ENCODE measurements around the gene OSBPL7.
A peak's percentile ranks its signal among the peaks of the same experiment; 100 is the strongest.
"Not testable (repeated sequence)": the region's sequence is repeated elsewhere in the genome, so short reads cannot be mapped to it uniquely, and the experiment has no call there.

The OSBPL7 gene

GRCh38 chr17:47804461-47804860 lies 17.1 kb downstream of the OSBPL7 start:
- no peak for DNase-seq

GRCh38 chr17:47803751-47804150 lies 17.8 kb downstream of the OSBPL7 start:
- DNase-seq, result no peak

GRCh38 chr17:47803201-47803600 lies 18.4 kb downstream of the OSBPL7 start:
- no peak for DNase-seq

GRCh38 chr17:47802341-47803022 lies 19.1 kb downstream of the OSBPL7 start:
- DNase-seq, result peak; percentile 33

GRCh38 chr17:47801906-47802305 lies 19.7 kb downstream of the OSBPL7 start:
- DNase-seq, result no peak

- DNase-seq, result no peak
Observed at GRCh38 chr17:47801176-47801765, 20.3 kb downstream of the OSBPL7 start.

GRCh38 chr17:47800686-47801085 lies 20.9 kb downstream of the OSBPL7 start:
- DNase-seq, result no peak

GRCh38 chr17:47797797-47798196 lies 23.8 kb downstream of the OSBPL7 start:
- no peak for DNase-seq

- no peak for DNase-seq
Observed at GRCh38 chr17:47792979-47793378, 28.6 kb downstream of the OSBPL7 start.

- DNase-seq, result no peak
Observed at GRCh38 chr17:47792457-47792856, 29.1 kb downstream of the OSBPL7 start.

- no peak for DNase-seq
Observed at GRCh38 chr17:47791025-47791424, 30.6 kb downstream of the OSBPL7 start.

GRCh38 chr17:47789611-47790561 lies 31.7 kb downstream of the OSBPL7 start:
- DNase-seq, result peak; percentile 19

GRCh38 chr17:47785538-47786123 lies 36.0 kb downstream of the OSBPL7 start:
- peak; percentile 44 for DNase-seq

- DNase-seq, result no peak
Observed at GRCh38 chr17:47781397-47781796, 40.2 kb downstream of the OSBPL7 start.

GRCh38 chr17:47778184-47778635 lies 43.4 kb downstream of the OSBPL7 start:
- DNase-seq, result no peak

- DNase-seq, result peak; percentile 31
Observed at GRCh38 chr17:47776330-47777197, 45.0 kb downstream of the OSBPL7 start.

GRCh38 chr17:47774987-47775580 lies 46.5 kb downstream of the OSBPL7 start:
- DNase-seq, result no peak

GRCh38 chr17:47774331-47774730 lies 47.3 kb downstream of the OSBPL7 start:
- DNase-seq, result no peak

GRCh38 chr17:47773649-47774048 lies 47.9 kb downstream of the OSBPL7 start:
- DNase-seq, result not testable (repeated sequence)

GRCh38 chr17:47763913-47764582 lies 57.5 kb downstream of the OSBPL7 start:
- DNase-seq, result no peak

GRCh38 chr17:47762728-47763127 lies 58.9 kb downstream of the OSBPL7 start:
- no peak for DNase-seq

Data from fibroblast of upper back skin (primary cell).